ENCODE data around the gene NBEAL2. TPM values are rescaled to one million over a fixed set of nuclear protein-coding genes. Genes with fewer than 3 reads are reported as not detected.

The NBEAL2 gene
- total RNA-seq, 1 experiment from 2014 or later = 80.0 TPM

GRCh38 chr3:47000198-47000815 is 20.8 kb downstream of the NBEAL2 start:
- H3K4me1 Mint-ChIP-seq = peaks cover 3% of the 10 kb centered on the region
- TF ChIP-seq FOXP1 (CRISPR knock-in tag; IDR thresholded peaks at IDR 0.05; ENCODE audit: borderline replicate concordance) (no peak), NR3C1 (CRISPR knock-in tag; conservative IDR thresholded peaks at IDR 0.05; ENCODE audit: low read depth) (no peak), CBFB (CRISPR knock-in tag; IDR thresholded peaks at IDR 0.05; ENCODE audit: low read depth) (no peak), HMGXB4 (CRISPR knock-in tag; IDR thresholded peaks at IDR 0.05) (no peak), MXD4 (CRISPR knock-in tag; IDR thresholded peaks at IDR 0.05; ENCODE audit: borderline replicate concordance) (no peak), AR (CRISPR knock-in tag; IDR thresholded peaks at IDR 0.05) (no peak)
- TF ChIP-seq, protein P1, sequence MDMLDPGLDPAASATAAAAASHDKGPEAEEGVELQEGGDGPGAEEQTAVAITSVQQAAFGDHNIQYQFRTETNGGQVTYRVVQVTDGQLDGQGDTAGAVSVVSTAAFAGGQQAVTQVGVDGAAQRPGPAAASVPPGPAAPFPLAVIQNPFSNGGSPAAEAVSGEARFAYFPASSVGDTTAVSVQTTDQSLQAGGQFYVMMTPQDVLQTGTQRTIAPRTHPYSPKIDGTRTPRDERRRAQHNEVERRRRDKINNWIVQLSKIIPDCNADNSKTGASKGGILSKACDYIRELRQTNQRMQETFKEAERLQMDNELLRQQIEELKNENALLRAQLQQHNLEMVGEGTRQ (CRISPR knock-in tag; IDR thresholded peaks at IDR 0.05) = no peak
- no peaks in the 10 kb centered on the region for H3K27me3 Mint-ChIP-seq (ENCODE audit: low read depth)
- H3K36me3 Mint-ChIP-seq = peaks cover 14% of the 10 kb centered on the region; the same call in 1 of the 2 replicates
- no peak overlapping the region for H3K27ac Mint-ChIP-seq
- ChIA-PET POLR2A (no interaction called here), CTCF (interaction anchor here (0.6 to 4.0 kb wide), 3 partner anchors 64 to 93 kb away, joined by 4 to 59 read pairs (median 18); no protein-coding TSS in a partner anchor)
- no peaks in the 10 kb centered on the region for H3K9me3 Mint-ChIP-seq
- no peak for ATAC-seq
- DNase-seq (ENCODE audit: low spot score) = no peak
- H3K4me3 Mint-ChIP-seq = no peak overlapping the region

DNA sequence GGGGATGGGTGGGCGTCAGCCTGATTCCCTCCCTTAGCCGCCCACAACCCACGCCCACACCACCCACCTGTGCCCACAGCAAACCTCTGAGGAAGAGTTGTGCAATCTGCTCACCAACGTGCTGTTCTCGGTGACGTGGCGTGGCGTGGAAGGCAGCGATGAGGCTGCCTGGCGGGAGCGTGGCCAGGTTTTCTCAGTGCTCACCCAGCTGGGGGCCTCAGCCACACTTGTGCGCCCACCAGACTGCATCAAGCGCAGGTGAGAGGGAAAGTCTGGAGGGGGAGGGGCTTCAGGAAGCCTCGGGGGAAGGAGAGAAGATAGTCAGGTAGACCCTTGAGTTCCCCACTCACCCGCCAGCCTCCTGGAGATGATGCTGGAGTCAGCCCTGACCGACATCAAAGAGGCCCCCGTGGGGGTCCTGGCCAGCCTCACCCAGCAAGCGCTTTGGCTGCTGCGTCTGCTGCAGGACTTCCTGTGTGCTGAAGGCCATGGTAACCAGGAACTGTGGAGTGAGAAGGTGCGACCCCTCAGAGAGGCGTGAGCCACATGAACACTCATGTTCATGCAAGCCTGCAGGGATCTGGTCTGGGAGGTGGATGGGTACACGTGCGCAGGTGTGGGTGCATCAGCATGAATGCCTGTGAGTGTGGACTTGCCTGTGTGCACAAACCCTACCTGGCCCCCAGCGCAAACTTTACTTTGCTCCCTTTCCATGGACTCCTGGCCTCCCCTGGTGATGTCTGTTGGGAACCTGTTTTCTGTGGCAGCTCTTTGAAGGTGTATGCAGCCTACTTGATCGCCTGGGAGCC is 21.7 kb downstream of the NBEAL2 start:
- Mint-ChIP-seq H3K36me3 (peaks cover 20% of the 10 kb centered on the region; the same call in 1 of the 2 replicates), H3K4me3 (no peak overlapping the region), H3K4me1 (peaks cover 3% of the 10 kb centered on the region), H3K9me3 (no peaks in the 10 kb centered on the region), H3K27me3 (ENCODE audit: low read depth) (no peaks in the 10 kb centered on the region), H3K27ac (no peak overlapping the region)
- no peak for ATAC-seq
- CTCF ChIA-PET = interaction anchor here (1.6 kb wide), 2 partner anchors 163 to 246 kb away, joined by 4 to 5 read pairs; partner anchors contain the start of gene SETD2
- no peak for DNase-seq (ENCODE audit: low spot score)
- POLR2A ChIA-PET = interaction anchor here (1.0 kb wide), 1 partner anchor 22 kb away, joined by 3 read pairs; the partner anchor contains the start of gene NBEAL2
- TF ChIP-seq, protein P2, sequence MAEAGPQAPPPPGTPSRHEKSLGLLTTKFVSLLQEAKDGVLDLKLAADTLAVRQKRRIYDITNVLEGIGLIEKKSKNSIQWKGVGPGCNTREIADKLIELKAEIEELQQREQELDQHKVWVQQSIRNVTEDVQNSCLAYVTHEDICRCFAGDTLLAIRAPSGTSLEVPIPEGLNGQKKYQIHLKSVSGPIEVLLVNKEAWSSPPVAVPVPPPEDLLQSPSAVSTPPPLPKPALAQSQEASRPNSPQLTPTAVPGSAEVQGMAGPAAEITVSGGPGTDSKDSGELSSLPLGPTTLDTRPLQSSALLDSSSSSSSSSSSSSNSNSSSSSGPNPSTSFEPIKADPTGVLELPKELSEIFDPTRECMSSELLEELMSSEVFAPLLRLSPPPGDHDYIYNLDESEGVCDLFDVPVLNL (CRISPR knock-in tag; IDR thresholded peaks at IDR 0.05; ENCODE audit: borderline replicate concordance, low read depth) = no peak
- TF ChIP-seq ZNF425 (CRISPR knock-in tag; conservative IDR thresholded peaks at IDR 0.05) (no peak), ZNF423 (CRISPR knock-in tag; IDR thresholded peaks at IDR 0.05) (no peak), NR1H2 (CRISPR knock-in tag; IDR thresholded peaks at IDR 0.05) (no peak), JAZF1 (CRISPR knock-in tag; IDR thresholded peaks at IDR 0.05) (no peak), CREB1 (CRISPR knock-in tag; IDR thresholded peaks at IDR 0.05) (no peak), ZNF232 (CRISPR knock-in tag; IDR thresholded peaks at IDR 0.05) (no peak), PRDM15 (CRISPR knock-in tag; IDR thresholded peaks at IDR 0.05) (no peak), SMAD4 (CRISPR knock-in tag; IDR thresholded peaks at IDR 0.05) (no peak), ZNF671 (CRISPR knock-in tag; IDR thresholded peaks at IDR 0.05) (no peak), TCF7 (CRISPR knock-in tag; IDR thresholded peaks at IDR 0.05; ENCODE audit: low read depth) (no peak), SOX15 (CRISPR knock-in tag; IDR thresholded peaks at IDR 0.05) (no peak)

All from WTC11 (cell line).